HG02981 (cell line): ENCODE data around the gene GSN.
"Not testable (repeated sequence)": the region's sequence is repeated elsewhere in the genome, so short reads cannot be mapped to it uniquely, and the experiment has no call there.

ENCODE experiments used
- ATAC-seq: cut with Tn5 transposase; IDR thresholded peaks from one replicate; pipeline ENCODE4 v1.9.1; 2021; ENCODE audit warnings: mild to moderate bottlenecking, moderate library complexity; ENCODE audit not compliant: unreplicated experiment

GSN gene

DNA sequence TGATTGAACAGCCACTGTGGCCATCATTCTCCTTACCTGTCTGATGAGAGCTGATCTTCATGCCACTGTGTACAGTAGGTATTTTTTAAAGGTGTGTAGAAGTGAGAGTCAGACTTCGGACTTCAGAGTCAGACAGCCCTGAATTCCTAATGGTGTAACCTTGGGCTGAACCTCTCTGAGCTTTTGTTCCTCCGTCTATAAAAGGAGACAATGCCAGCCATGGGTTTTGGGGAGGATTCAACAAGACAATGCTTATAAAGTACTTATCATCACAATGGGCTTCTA, 18.7 kb downstream of the GSN start:
- no peak for ATAC-seq

DNA sequence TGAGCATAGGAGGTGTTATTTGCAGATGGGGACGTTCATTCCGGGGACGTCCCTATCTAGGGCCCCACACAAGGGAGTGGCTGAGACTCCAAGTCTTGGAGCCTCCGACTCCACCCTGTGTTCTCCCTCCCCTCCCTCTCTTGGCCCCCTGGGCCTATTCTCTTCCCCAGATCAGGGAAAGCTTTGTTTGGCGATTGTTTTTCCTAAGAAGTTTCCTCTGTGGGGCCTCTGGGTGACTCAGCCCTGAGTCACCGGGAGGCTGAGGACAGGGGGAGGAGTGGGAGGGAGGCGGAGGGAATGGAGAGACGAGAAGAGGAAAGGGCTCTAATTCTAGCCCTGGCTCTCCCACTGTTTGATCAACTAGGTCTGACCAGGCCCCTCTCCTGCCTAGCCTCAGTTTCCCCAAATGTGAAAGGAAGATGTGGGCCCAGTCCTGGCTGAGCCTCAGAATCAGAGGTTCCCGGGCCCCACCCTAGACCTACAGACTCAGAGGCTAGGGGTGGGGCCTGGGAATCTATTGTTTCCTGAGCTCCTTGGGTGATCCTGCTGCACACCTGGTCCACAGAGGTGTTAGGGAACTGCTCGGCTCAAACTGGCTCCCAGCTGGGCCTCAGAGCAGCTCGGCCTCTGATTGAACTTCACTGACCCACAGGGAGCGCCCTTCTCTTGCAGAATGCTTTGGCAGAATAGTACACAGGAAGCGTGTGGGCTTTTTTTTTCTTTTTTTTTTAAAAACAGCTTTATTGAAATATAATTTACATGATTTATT, 19.2 kb downstream of the GSN start:
- ATAC-seq, result no peak

DNA sequence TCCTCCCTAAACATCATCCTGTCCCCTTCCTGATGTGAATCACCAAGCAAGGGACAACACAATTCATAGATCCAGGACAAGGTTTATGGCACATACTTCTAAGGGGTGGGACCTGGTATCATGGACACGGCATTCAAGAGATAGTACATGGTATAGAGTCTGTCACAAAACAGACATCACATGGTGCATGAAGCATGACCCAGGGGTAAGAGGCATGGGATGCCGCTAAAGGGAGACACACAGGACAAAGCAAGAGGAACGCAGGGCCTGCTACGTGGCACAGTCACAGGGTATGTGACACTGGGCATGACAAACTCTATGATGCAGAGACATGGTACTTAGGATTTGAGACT, 20.7 kb downstream of the GSN start:
- ATAC-seq, result no peak

DNA sequence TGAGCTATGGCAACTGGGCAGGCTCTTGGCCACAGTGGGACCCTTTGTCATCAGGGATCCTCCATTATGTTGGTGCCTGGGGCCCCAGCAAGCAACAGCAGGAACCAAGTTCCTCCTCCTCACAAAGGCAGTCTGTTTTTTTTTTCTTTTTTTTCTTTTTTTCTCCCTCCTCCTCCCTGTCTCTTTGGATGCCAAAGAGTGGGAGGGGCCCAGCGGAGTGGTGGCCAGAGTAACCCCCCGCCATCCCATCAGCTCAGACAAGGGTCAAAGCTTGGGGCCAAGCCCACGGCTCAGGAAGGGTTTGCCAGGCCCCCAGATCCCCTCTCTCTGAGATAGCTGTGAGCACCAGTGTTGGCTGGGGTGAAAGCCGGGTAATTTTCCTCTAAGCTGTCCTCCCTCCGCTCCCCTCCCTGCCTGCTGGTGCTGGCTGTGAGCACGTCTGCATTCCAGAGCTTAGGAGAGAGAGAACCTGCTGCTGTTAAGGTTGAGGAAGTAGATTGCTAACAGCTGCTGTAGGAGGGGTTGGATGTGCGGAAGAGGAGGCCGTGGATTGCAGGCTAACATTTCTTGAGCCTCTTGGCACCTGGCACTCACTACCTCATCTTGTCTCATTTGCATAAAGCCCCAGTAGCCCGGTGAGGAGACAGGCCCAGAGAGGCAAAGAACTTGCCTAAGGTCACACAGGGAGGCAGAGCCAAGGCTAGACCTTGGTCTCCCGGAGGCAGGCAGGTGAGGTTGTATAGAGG, 21.2 kb downstream of the GSN start:
- ATAC-seq, result no peak

DNA sequence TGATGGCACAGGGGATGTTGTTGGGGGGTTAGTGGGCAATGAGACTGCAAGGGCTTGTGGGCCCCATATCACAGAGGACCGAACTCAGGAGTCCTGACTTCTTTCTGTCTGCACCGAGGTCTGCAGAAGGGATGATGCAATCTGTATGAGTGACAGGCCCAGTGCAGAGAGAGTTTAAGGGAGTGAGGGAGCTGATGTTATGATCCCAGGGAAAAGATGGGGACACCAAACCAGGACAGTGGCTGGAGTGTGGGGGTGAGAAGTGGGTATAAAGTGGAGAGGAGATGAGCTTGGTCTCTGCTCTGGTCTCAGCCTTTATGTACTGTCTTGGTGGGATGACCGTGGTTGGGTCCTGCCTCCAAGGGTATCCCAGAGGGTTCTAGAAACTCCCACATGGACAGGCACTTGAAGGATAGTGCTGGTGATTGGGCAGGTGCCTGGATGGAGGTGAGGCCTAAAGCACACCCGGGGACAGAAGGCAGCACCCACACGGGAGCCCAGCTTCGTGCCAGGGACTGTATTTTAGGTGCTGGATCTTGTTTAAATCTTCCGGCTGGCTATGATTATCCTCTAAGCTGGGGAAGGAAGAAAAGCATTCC, 21.9 kb downstream of the GSN start:
- no peak for ATAC-seq

DNA sequence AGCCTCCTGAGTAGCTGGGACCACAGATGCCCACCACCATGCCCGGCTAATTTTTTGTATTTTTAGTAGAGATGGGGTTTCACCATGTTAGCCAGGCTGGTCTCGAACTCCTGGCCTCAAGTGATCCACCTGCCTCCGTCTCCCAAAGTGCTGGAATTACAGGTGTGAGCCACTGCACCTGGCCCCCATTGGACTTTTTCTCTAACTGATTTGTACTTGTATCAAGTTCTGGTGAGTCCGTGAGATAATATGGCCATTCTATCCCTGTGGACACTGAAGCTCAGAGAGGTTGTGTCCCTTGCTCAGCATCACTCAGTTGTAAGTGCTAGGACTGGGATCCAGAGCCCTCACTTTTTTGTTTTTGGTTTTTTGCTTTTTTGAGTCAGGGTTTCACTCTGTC, 23.6 kb downstream of the GSN start:
- not testable (repeated sequence) for ATAC-seq

DNA sequence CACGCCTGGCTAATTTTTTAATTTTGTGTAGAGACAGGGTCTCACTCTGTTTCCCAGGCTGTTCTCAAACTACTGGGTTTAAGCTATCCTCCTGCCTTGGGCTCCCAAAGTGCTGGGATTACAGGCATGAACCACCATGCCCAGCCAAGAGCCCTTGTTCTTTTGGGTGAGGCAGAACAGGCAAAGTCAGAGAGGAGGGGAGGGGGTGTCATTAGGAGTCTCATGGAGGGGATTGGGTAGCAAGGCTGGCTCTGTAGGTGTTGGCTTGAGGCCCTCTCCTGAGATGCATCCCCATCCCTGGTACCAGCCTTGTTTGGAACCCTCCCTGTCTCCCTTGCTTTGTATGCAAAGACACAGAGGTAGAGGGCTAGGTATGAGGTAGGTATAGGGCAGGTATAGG, 24.1 kb downstream of the GSN start:
- no peak for ATAC-seq

DNA sequence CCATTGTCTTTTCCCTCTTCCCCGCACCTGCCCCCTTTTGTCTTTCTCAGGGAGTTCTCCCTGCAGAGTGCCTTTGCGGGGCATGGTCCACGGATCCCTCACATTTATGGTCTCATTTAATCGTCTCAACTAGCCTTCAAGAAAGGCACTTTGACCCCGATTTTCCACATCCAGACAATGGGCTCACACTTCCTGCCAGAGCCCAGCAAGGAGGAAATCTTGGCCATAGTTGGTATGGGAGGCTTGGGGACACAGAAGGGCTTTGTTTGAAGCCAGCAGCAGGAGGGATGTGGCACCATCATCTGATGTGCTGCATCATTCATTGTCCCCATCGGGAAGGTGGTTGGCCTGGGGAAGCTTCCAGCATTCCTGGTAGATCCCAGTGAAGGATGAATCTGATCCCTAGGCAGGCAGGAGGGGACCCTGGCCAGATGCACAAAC, 24.9 kb downstream of the GSN start:
- ATAC-seq, result no peak

DNA sequence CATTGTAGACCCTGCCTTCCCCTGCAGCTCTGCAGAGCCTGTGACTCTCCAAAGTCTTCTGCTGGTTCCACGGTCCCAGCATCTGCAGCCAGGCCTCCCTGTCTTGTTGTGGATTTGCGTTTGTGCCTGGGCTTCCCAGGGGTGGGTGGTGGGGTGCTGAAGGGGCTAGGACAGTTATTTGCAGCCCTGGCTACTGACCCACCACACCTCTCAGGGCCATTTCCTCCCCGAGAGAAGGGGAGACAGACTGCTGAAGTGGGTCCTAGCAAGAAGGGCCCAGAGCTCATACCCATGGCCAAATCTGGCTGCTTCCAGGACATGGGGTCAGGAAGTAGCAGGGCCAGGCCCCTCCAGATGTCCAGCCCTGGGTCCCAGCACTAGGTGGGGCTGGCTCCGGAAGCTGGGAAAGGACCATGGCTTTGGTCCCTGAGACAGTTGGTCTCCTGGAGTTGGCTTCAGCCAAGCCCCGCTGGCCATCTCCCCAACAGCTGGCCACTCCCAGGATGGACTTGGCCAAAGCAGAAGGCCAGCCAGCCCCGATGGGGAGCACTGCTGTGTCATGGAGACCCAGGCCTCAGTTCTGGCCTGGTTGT, 26.3 kb downstream of the GSN start:
- ATAC-seq, result no peak

DNA sequence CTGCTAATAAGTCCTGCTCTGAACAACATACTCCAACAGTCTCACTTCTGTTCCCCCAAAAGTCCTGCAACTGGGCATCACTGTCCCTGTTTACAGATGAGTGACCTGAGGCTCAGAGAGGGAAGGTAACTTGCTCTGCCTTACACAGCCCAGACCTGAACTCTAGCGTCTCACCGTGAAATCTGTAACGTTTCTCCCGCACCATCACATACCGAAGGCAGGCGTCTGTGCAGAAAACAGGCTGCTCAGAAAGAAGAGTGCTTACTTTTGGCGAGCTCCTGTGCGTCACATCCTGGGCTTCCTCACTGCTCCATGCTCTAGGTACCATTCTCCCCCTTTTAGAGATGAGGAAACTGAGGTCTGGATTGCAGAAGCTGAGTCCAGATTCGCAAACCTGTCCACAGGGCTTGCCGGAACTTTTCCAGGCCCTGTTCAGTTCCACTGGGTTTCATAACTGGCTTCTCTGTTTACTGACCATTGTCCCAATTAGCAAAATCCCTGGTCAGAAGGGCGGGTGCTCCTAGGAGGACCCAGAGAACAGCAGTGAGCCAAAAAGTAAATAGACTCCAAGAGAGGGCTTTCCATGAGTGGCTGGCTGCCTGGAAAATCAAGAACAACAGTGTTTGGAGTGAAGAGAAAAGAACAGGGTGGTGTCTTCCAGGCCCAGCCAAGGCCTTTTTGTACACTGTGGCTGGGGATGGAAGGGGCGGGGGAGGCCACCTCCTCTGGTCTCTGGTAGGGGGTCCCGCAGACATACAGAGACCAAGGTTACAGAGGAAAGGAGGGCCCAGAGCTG, 27.1 kb downstream of the GSN start:
- ATAC-seq, result no peak

DNA sequence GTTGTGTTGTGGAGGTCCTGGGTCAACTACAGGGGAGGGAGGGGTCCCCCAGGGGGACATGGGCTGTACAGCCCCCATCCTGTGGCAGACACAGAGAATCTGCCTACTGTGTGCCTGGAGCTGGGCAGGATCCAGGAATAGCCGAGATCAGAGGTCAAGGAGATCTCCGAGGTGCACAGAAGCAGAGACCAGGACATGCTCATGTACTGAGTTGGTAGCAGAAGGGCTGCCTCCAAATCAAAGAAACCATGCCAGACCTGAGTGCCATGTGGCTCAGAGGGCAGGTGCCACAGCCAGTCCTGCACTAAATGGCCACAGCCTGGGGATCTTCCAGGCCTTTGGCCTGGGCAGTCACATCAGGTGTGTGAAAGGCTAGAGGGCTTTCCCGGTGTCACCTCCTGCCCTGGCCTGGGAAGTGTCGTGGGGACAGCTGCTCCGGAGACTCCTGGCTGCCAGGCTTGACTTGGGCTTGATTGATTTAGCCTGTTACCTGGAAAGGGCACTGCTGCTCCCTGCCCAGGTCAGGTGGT, 27.8 kb downstream of the GSN start:
- no peak for ATAC-seq

DNA sequence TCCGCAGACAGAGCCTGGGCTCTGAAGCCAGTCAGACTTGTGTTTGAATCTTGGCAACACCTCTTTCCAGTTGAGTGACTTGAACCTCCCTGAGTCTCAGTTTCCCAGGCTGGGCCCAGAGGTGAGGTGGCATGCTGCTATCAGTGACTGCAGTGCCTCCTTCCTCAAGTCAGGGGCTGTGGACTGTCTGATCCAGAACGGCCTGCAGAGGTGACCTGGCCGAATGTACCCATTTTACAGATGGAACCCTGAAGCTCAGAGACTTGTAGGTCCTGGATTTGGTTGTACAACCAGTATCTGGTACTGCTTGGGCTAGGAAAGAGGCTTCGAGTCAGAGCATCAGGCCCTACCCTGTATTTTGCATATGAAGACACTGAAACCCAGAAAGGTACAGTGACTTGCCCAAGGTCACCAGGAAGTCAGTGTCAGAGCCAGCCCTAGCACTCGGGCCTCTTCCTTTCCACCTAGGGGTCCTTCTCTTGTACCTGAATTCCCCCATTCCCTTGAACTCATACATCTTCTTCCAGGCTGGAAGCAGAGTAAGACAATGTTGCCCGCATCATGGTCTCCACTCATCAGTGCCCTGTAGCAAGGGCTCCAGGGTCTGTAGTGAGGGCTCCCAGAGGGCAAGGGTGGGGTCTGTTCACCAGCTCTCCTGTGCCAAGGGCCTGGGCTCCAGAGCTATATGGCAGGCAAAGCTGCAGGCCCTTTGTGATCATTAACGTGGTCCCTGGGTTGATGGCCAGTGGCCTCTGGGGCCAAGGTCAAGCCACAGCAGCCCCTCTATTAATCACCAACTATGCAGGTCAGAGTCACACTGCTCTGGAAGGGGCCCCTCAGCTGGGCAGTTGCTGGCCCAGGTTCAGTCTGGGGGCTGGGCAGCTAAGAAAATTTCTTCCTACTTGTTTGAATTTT, 28.5 kb downstream of the GSN start:
- ATAC-seq, result no peak

DNA sequence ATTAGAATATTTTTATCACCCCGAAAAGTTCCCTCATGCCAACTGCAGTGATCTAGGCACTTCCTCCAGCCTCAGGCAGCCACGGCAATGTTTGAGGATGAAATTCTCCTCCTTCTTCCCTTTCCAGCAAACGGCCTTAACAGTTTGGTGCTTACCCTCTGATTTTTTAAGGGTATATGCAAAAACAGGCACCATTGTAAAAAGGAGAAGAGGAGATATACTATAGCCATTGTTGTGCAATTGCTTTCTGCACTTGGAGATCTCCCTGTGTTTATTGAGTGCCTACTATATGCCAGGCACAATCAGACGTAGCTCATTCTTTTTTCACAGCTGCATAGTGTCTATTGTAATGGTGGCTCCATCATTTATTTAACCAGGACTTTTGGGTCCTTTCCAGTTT, 29.4 kb downstream of the GSN start:
- ATAC-seq, result no peak

DNA sequence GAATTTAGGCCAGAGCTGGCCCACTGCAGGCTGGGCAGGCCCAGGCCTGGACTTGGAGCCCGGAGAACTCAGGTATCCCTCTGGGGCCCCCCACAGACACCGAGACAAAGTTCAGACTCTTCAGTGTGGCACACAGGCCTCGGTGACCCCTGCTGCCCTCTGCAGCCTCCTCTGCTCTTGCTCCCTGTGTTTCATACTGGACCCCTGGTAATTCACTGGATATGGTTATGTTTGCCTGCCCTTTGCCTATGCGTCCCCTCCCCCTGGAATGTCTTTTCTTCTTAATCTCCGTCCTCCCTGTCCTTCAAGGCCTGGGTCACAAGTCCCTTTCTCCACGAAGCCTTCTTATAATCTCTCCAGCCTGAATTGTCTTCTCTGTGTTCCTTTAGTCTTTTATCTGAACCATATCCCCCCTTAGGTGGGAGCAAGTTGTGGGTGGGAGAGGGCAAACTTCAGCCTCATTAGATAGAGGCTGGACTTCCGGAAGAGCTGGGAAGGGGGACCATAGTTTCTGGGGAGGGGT, 30.1 kb downstream of the GSN start:
- ATAC-seq, result no peak

DNA sequence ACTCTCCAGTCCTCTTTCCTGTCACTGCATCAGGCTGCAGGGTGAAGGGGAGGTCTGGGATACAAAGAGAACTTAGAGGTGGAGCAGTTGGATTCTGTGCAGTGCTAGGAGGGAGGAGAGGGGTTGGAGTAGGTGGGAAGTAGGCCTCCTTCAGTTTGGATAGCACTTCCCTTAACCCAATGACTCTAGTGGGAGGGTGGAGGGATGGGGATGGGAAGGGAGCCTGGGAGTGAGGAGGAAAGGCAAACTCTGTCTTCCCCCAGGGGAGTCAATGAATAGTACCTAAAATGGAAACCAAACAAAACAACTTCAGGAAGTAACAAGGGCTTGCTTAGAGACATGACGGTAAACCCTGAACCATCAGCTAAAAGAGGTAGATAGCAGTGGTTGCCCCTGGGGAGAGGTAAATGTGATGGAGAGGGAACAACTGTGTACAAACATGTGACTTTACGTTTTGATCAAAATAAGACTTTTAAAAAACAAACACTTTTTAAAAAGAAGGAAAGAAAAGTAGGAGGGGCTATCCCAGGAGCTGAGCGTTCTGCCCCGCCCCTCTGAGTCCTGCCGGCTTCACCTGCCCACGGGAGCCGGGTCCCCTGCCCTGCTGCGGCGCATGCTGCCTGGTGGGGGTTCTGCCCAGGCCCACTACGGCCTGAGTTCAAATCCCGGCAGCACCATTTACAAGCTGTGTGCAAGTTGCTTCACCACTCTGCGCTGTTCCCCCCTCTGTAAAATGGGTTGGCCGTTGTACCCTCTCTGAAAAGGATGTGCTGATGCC, 30.9 kb downstream of the GSN start:
- no peak for ATAC-seq

DNA sequence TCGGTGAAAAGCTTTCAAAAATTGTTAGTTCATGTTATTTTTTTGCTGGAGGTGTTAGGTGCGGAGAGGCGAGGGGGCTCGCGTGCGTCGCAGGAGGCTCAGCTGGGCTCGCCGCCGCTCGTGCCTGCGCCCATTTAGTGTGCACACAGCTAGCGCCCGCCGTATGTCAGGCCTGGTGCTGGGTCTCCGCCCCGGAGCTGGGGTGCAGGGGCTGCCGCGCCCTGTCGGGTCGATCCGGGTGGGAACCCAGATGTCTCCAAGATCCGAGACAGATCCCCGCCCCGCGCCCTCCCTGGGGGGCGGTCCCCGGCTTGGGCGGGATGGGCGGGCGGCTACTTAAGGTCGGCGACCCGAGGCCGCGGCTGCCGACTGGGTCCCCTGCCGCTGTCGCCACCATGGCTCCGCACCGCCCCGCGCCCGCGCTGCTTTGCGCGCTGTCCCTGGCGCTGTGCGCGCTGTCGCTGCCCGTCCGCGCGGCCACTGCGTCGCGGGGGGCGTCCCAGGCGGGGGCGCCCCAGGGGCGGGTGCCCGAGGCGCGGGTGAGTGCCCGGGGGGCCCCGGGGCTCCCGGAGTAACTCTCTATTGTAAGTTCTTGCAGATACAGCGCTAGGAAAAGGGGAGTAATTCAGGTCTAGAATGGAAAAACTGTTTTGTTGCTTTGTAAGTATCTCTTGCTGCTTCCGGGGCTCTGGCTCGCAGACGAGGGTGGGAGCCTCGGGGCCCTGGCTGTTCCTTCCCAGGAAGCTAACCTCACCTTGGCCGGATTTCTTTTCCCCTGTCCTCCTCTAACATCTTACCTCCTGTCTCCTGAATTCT, 31.7 kb downstream of the GSN start:
- ATAC-seq, result peak; percentile 47

DNA sequence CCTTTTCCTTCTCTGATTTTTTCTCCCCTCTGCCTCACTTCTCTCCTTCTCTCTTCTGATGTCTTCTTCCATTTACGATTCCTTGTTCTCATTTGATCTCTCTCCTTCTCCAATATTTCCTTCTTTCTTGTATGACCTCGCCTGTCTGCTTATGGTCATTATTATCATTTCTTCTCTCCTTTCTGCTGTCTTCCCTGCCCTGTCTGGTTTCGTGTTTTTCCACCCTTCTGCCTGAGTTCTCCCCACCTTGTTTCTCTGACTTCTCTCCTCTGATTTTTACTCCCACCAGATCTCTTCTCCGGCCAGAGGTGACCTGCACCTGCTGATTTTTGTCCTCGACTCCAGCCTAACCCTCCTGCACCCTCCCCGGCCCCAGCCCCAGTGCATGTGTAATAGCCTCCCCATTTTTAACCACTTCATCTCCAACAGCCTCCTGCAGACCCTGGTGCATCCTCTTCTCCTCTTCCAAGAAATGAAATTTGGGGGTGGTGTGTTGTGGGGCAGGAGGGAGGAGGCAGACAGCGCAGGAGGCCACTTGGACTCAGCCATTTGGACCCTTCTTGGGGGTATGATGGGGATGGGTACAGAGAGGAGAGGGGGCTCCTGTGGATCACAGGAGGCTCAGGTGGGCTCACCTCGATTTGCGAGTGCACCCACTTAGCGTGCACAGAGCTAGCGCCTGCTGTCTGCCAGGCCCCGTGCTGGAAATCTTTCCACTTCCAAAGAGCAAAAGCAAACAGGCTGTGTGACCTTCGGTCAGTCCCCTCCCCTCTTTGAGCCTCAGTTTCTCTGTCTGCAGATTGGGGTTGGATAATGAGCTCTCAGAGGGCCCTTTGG, 32.5 kb downstream of the GSN start:
- ATAC-seq, result no peak
